ENCODE results near the gene ALOX15B. TPM values are rescaled to one million over a fixed set of nuclear protein-coding genes. Genes with fewer than 3 reads are reported as not detected.

ALOX15B gene
- total RNA-seq, 1 donor from 2014 or later: not detected

DNA sequence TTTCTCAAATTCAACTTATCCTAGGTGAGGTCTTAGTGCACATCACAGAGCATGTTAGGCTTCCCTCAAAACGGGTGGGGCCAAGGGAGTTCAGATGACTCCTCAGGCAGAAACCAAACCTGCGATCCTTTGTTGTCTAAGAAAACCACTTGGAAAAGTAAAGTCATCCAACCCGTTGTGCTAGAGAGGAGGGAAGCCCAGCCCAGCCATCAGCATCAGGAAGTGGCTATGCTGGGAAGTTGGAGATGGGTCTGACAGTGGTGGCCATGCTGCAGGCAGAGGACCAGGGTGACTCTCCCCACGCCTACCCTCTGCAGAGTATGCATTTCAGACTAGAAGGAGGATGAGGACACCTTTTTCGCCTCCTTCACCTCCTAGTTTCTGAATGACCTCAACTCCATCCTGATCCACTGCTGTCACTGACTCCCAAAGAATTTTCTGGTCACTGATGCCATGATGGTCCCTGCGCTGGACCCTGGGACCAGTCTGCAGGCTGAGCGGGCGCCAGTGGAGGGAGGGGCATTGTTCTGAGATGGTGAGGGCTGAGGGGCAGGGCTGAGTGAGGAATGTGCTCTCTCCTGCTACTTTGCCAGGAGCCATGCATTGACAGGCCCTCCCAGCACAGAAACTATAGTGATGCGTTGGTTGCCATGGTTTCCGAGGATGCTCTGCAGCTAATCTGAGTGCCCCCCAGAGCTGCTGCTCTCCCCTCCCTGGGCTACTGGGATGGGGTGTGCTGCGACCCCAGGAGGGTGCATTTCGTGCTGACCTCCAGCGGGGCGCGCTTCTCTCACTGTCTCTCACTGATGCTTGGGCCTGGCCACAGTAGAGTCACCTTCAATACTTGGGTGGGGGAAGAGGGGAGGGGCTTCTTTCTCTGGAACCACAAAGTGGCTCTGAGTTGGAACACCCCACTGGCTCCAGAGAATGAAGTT lies 28.2 kb downstream of the ALOX15B start:
- no peak overlapping the region for H3K27ac Mint-ChIP-seq
- H3K9me3 Mint-ChIP-seq: no peaks in the 10 kb centered on the region
- ATAC-seq (ENCODE audit: low read depth): no peak
- no peaks in the 10 kb centered on the region for H3K36me3 Mint-ChIP-seq (ENCODE audit: low read depth)
- peaks cover 32% of the 10 kb centered on the region for H3K27me3 Mint-ChIP-seq
- CTCF ChIA-PET: no interaction called here
- TF ChIP-seq, protein P1, sequence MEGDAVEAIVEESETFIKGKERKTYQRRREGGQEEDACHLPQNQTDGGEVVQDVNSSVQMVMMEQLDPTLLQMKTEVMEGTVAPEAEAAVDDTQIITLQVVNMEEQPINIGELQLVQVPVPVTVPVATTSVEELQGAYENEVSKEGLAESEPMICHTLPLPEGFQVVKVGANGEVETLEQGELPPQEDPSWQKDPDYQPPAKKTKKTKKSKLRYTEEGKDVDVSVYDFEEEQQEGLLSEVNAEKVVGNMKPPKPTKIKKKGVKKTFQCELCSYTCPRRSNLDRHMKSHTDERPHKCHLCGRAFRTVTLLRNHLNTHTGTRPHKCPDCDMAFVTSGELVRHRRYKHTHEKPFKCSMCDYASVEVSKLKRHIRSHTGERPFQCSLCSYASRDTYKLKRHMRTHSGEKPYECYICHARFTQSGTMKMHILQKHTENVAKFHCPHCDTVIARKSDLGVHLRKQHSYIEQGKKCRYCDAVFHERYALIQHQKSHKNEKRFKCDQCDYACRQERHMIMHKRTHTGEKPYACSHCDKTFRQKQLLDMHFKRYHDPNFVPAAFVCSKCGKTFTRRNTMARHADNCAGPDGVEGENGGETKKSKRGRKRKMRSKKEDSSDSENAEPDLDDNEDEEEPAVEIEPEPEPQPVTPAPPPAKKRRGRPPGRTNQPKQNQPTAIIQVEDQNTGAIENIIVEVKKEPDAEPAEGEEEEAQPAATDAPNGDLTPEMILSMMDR (IDR thresholded peaks at IDR 0.05): no peak
- DNase-seq: no peak
- intact Hi-C loops (cut with micrococcal nuclease): no loop called here
- no peak overlapping the region for H3K4me3 Mint-ChIP-seq
- H3K4me1 Mint-ChIP-seq: peaks cover 4% of the 10 kb centered on the region
- POLR2A ChIA-PET: no interaction called here

DNA sequence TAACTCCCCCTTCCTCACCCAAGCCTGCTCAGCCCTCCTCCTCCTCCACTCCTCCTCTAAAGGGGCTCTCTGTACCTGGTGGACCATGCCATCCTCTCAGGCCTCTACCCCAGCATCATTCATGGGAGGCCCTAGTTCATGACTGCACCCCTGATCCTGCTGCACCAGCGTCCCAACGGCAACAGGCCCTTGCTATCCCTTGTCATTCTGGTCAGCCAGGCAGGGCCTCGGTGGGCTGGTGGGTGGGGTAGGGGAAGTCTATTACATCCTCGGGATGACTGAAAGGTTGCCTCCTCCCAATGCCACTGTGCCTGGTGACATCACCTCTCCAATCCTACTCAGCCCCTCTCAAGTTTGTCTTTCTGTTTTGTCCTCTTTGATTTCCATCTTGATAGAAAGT lies 28.9 kb downstream of the ALOX15B start:
- peaks cover 30% of the 10 kb centered on the region for H3K27me3 Mint-ChIP-seq
- ATAC-seq (ENCODE audit: low read depth) (no peak), DNase-seq (no peak)
- ChIA-PET POLR2A (no interaction called here), CTCF (interaction anchor here (1.2 kb wide), 1 partner anchor 25 kb away, joined by 3 read pairs; no protein-coding TSS in a partner anchor)
- intact Hi-C loops (cut with micrococcal nuclease): no loop called here
- TF ChIP-seq, protein P1 (IDR thresholded peaks at IDR 0.05): no peak
- peaks cover 10% of the 10 kb centered on the region for H3K4me1 Mint-ChIP-seq
- no peaks in the 10 kb centered on the region for H3K36me3 Mint-ChIP-seq (ENCODE audit: low read depth)
- H3K9me3 Mint-ChIP-seq: no peaks in the 10 kb centered on the region
- H3K4me3 Mint-ChIP-seq: no peak overlapping the region
- H3K27ac Mint-ChIP-seq: no peak overlapping the region

DNA sequence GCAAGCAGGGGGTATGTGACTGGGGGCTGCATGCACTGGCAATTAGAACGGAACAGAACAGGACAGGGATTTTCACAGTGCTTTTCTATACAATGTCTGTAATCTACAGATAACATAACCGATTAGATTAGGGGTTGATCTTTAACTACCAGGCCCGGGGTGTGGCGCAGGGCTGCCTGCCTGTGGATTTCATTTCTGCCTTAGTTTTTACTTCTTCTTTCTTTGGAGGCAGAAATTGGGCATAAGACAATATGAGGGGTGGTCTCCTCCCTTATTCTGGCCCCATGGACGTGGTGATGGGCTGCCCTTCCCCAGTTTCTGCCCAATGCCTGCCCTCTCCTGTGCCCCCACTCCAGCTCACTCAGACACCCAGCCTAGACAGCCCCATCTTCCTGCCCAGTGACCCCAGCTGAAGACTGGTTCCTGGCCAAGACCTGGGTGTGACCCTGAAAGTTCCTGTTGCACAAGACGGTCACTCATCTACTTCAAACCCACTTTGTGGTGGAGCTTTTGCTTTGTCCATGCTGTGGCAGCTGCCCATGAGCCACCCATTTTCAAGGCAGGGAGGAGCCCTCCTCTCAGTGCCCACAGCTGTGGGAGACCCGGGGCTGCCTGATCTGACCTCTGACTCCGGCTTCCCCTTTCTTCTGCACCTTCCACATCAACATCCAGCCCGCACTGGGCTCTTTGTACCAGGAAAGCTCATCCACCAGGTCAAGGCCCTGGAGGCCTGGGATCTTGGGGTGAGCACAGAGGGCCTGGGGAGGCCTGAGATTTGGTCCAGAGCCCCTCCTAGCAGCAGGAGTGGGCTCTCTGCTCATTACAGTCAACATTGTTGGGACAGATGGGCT lies 30.1 kb downstream of the ALOX15B start:
- Mint-ChIP-seq H3K4me3 (no peak overlapping the region), H3K9me3 (no peaks in the 10 kb centered on the region), H3K4me1 (peaks cover 21% of the 10 kb centered on the region), H3K27ac (no peak overlapping the region), H3K36me3 (ENCODE audit: low read depth) (no peaks in the 10 kb centered on the region), H3K27me3 (peaks cover 27% of the 10 kb centered on the region)
- TF ChIP-seq, protein P1 (IDR thresholded peaks at IDR 0.05): no peak
- ATAC-seq (ENCODE audit: low read depth) (no peak), DNase-seq (no peak)
- POLR2A ChIA-PET: interaction anchor here (0.6 to 1.5 kb wide), 2 partner anchors 31 to 104 kb away, joined by 4 to 5 read pairs; no protein-coding TSS in a partner anchor
- CTCF ChIA-PET: interaction anchor here (0.9 to 3.6 kb wide), 5 partner anchors 8 to 308 kb away, joined by 3 to 26 read pairs (median 4); no protein-coding TSS in a partner anchor
- intact Hi-C loops (cut with micrococcal nuclease): no loop called here

- DNase-seq (no peak), ATAC-seq (ENCODE audit: low read depth) (no peak)
- no peaks in the 10 kb centered on the region for H3K36me3 Mint-ChIP-seq (ENCODE audit: low read depth)
- TF ChIP-seq, protein P1 (IDR thresholded peaks at IDR 0.05): no peak
- ChIA-PET POLR2A (interaction anchor here (0.6 to 1.5 kb wide), 2 partner anchors 30 to 104 kb away, joined by 4 to 5 read pairs; no protein-coding TSS in a partner anchor), CTCF (interaction anchor here (0.9 to 3.6 kb wide), 4 partner anchors 9 to 308 kb away, joined by 3 to 26 read pairs (median 5); no protein-coding TSS in a partner anchor)
- H3K4me3 Mint-ChIP-seq: no peak overlapping the region
- H3K4me1 Mint-ChIP-seq: peaks cover 27% of the 10 kb centered on the region
- peaks cover 32% of the 10 kb centered on the region for H3K27me3 Mint-ChIP-seq
- intact Hi-C loops (cut with micrococcal nuclease): no loop called here
- H3K9me3 Mint-ChIP-seq: no peaks in the 10 kb centered on the region
- H3K27ac Mint-ChIP-seq: no peak overlapping the region
Measured at GRCh38 chr17:8069587-8069860, 30.7 kb downstream of the ALOX15B start.
